AG04449 (cell line): ENCODE measurements around the gene MGMT.

Source experiments
- CTCF ChIA-PET: fragments of 350-600 bp; formaldehyde crosslinking; extraction: SDS; loops from one replicate; lab custom pipeline; 2021; ENCODE audit warnings: antibody characterized with exemption; lab: Yijun Ruan, JAX
- POLR2A ChIA-PET: fragments of 400-600, 350-600 bp; formaldehyde crosslinking; extraction: SDS; loops from one replicate; lab custom pipeline; 2020; ENCODE audit warnings: antibody characterized with exemption, inconsistent platforms; lab: Yijun Ruan, JAX
- DNase-seq: peaks from one replicate; pipeline ENCODE4 v3.0.0-alpha.2; 2010; ENCODE audit warnings: low read depth, low spot score
- H3K4me3 ChIP-seq: 2 replicates; pipeline ENCODE4 v1.5.1; 2011; ENCODE audit warnings: low read depth, mild to moderate bottlenecking, control low read depth, low read length
- TF ChIP-seq, protein P1 (sequence below): IDR thresholded peaks from one replicate; pipeline ENCODE4 v1.5.1; 2011; ENCODE audit warnings: mild to moderate bottlenecking, moderate library complexity, low read length, control low read depth, inconsistent platforms; ENCODE audit not compliant: insufficient read depth; ENCODE audit errors: missing control alignments

The MGMT gene

GRCh38 chr10:129495698-129496097, 28.7 kb downstream of the MGMT start:
- H3K4me3 ChIP-seq, result no peak overlapping the region
- CTCF ChIA-PET, result no interaction called here
- DNase-seq, result no peak
- POLR2A ChIA-PET, result no interaction called here
- TF ChIP-seq, protein P1, sequence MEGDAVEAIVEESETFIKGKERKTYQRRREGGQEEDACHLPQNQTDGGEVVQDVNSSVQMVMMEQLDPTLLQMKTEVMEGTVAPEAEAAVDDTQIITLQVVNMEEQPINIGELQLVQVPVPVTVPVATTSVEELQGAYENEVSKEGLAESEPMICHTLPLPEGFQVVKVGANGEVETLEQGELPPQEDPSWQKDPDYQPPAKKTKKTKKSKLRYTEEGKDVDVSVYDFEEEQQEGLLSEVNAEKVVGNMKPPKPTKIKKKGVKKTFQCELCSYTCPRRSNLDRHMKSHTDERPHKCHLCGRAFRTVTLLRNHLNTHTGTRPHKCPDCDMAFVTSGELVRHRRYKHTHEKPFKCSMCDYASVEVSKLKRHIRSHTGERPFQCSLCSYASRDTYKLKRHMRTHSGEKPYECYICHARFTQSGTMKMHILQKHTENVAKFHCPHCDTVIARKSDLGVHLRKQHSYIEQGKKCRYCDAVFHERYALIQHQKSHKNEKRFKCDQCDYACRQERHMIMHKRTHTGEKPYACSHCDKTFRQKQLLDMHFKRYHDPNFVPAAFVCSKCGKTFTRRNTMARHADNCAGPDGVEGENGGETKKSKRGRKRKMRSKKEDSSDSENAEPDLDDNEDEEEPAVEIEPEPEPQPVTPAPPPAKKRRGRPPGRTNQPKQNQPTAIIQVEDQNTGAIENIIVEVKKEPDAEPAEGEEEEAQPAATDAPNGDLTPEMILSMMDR, result no peak

- ChIA-PET CTCF (no interaction called here), POLR2A (no interaction called here)
- TF ChIP-seq, protein P1, result no peak
- DNase-seq, result no peak
- no peak overlapping the region for H3K4me3 ChIP-seq
Observed at GRCh38 chr10:129497013-129497412, 30.0 kb downstream of the MGMT start.

GRCh38 chr10:129498680-129499079, 31.6 kb downstream of the MGMT start:
- POLR2A ChIA-PET, result no interaction called here
- DNase-seq, result no peak
- TF ChIP-seq, protein P1, result no peak
- H3K4me3 ChIP-seq, result no peak overlapping the region
- CTCF ChIA-PET, result no interaction called here

GRCh38 chr10:129500617-129501339, 33.7 kb downstream of the MGMT start:
- no peak for DNase-seq
- POLR2A ChIA-PET, result no interaction called here
- TF ChIP-seq, protein P1, result no peak
- CTCF ChIA-PET, result no interaction called here
- no peak overlapping the region for H3K4me3 ChIP-seq

- POLR2A ChIA-PET, result no interaction called here
- no peak for DNase-seq
- H3K4me3 ChIP-seq, result no peak overlapping the region
- CTCF ChIA-PET, result no interaction called here
- TF ChIP-seq, protein P1, result no peak
Observed at GRCh38 chr10:129501652-129502436, 34.8 kb downstream of the MGMT start.

- CTCF ChIA-PET, result no interaction called here
- POLR2A ChIA-PET, result no interaction called here
- DNase-seq, result no peak
- H3K4me3 ChIP-seq, result no peak overlapping the region
- TF ChIP-seq, protein P1, result no peak
Observed at GRCh38 chr10:129502448-129502847, 35.4 kb downstream of the MGMT start.
